ENCODE measurements around the gene SNRNP48. TPM values are rescaled to one million over a fixed set of nuclear protein-coding genes. Genes with fewer than 3 reads are reported as not detected.

SNRNP48 gene
- total RNA-seq, 4 donors from 2014 or later, result 5.3 to 11.6 (median 8.7) TPM

GRCh38 chr6:7559196-7559595, 30.8 kb upstream of the SNRNP48 start:
- TF ChIP-seq CTCF (IDR thresholded peaks at IDR 0.05) (no peak), POLR2A (IDR thresholded peaks at IDR 0.05) (no peak)
- peaks cover 0 to 90% (median 9%) of the 10 kb centered on the region in 3 donors for H3K36me3 ChIP-seq
- intact Hi-C loops (cut with DNase I), result no loop called here
- H3K27me3 ChIP-seq, result no peaks in the 10 kb centered on the region
- 64 to 83% methylated on average over 5 to 6 of the region's 6 CpGs for WGBS, 2 donors
- H3K4me1 ChIP-seq, result peaks cover 0 to 69% (median 5%) of the 10 kb centered on the region in 3 donors
- H3K27ac ChIP-seq, result peak overlapping the region; percentile 36 to 100 (median 60)
- H3K4me3 ChIP-seq, result no peak overlapping the region
- H3K9me3 ChIP-seq, result no peaks in the 10 kb centered on the region
- DNase-seq, result no peak

- DNase-seq, result no peak
- Histone ChIP-seq H3K27me3 (peaks cover 0 to 3% (median 0%) of the 10 kb centered on the region in 4 donors), H3K9me3 (no peaks in the 10 kb centered on the region), H3K36me3 (peaks cover 0 to 96% (median 9%) of the 10 kb centered on the region in 3 donors), H3K4me1 (peaks cover 0 to 63% (median 5%) of the 10 kb centered on the region in 3 donors), H3K4me3 (no peak overlapping the region), H3K27ac (peak overlapping the region; percentile 36 to 100 (median 60))
- intact Hi-C loops (cut with DNase I), result no loop called here
- 27 to 46% methylated on average over 2 of the region's 2 CpGs for WGBS, 2 donors
- TF ChIP-seq POLR2A (IDR thresholded peaks at IDR 0.05) (no peak), CTCF (IDR thresholded peaks at IDR 0.05) (no peak)
Observed at GRCh38 chr6:7559651-7560385, 30.2 kb upstream of the SNRNP48 start.

GRCh38 chr6:7561153-7561964, 28.6 kb upstream of the SNRNP48 start:
- 64 to 67% methylated on average over 13 to 17 of the region's 19 CpGs for WGBS, 2 donors
- no peak for DNase-seq
- intact Hi-C loops (cut with DNase I), result no loop called here
- TF ChIP-seq CTCF (IDR thresholded peaks at IDR 0.05) (no peak), POLR2A (IDR thresholded peaks at IDR 0.05) (no peak)
- no peak overlapping the region for H3K4me3 ChIP-seq
- peaks cover 0 to 48% (median 5%) of the 10 kb centered on the region in 3 donors for H3K4me1 ChIP-seq
- H3K27ac ChIP-seq, result peak overlapping the region in 3 of 4 donors; percentile 16 to 100 (median 76)
- H3K27me3 ChIP-seq, result peaks cover 0 to 10% (median 0%) of the 10 kb centered on the region in 4 donors
- H3K9me3 ChIP-seq, result no peaks in the 10 kb centered on the region
- H3K36me3 ChIP-seq, result peaks cover 0 to 100% (median 15%) of the 10 kb centered on the region in 3 donors

GRCh38 chr6:7562769-7563168, 27.2 kb upstream of the SNRNP48 start:
- DNase-seq, result no peak
- Histone ChIP-seq H3K27me3 (peaks cover 0 to 10% (median 0%) of the 10 kb centered on the region in 4 donors), H3K36me3 (peaks cover 0 to 100% (median 27%) of the 10 kb centered on the region in 3 donors), H3K4me1 (peaks cover 0 to 34% (median 5%) of the 10 kb centered on the region in 3 donors), H3K9me3 (no peaks in the 10 kb centered on the region), H3K27ac (peak overlapping the region in 1 of 4 donors; percentile 1), H3K4me3 (no peak overlapping the region)
- TF ChIP-seq CTCF (IDR thresholded peaks at IDR 0.05) (no peak), POLR2A (IDR thresholded peaks at IDR 0.05) (no peak)
- WGBS, 2 donors, result 75 to 91% methylated on average over 4 of the region's 4 CpGs
- intact Hi-C loops (cut with DNase I), result no loop called here

- Histone ChIP-seq H3K36me3 (peaks cover 0 to 100% (median 47%) of the 10 kb centered on the region in 3 donors), H3K4me3 (no peak overlapping the region), H3K27me3 (peaks cover 0 to 10% (median 0%) of the 10 kb centered on the region in 4 donors), H3K27ac (no peak overlapping the region), H3K4me1 (peaks cover 0 to 7% (median 0%) of the 10 kb centered on the region in 3 donors), H3K9me3 (no peaks in the 10 kb centered on the region)
- DNase-seq, result no peak
- 86 to 90% methylated on average over 2 of the region's 2 CpGs for WGBS, 2 donors
- TF ChIP-seq CTCF (IDR thresholded peaks at IDR 0.05) (no peak), POLR2A (IDR thresholded peaks at IDR 0.05) (no peak)
- intact Hi-C loops (cut with DNase I), result no loop called here
Observed at GRCh38 chr6:7566107-7566506, 23.9 kb upstream of the SNRNP48 start.

Measured in esophagus squamous epithelium (tissue), 5 donors.